ENCODE results near the gene TAB2.

TAB2 gene

GRCh38 chr6:149306967-149307366, 10.5 kb upstream of the TAB2 start:
- Histone ChIP-seq H3K4me1 (ENCODE audit: control insufficient read depth, insufficient read depth, low read length) (no peaks in the 10 kb centered on the region), H3K4me3 (ENCODE audit: low read depth, low read length) (no peak overlapping the region), H3K9me3 (ENCODE audit: control insufficient read depth, insufficient read depth, low read depth, low read length) (no peaks in the 10 kb centered on the region), H3K36me3 (ENCODE audit: control insufficient read depth in 2 of 2, insufficient read depth in 1 of 2, low read length in 2 of 2) (no peaks in the 10 kb centered on the region), H3K27ac (ENCODE audit: extremely low read depth, low read depth, low read length) (no peak overlapping the region)
- ChIA-PET CTCF (no interaction called here), POLR2A (no interaction called here)
- TF ChIP-seq ZNF621 (tag by site-specific recombination; IDR thresholded peaks at IDR 0.05) (no peak), YY1 (tag by site-specific recombination; IDR thresholded peaks at IDR 0.05) (no peak), ZNF548 (tag by site-specific recombination; IDR thresholded peaks at IDR 0.05) (no peak), ZNF558 (tag by site-specific recombination; IDR thresholded peaks at IDR 0.05) (no peak), ZNF350 (tag by site-specific recombination; IDR thresholded peaks at IDR 0.05) (no peak), ZNF366 (tag by site-specific recombination; conservative IDR thresholded peaks at IDR 0.05) (no peak), ZNF510 (tag by site-specific recombination; IDR thresholded peaks at IDR 0.05; ENCODE audit: insufficient replicate concordance) (no peak), ZNF223 (tag by site-specific recombination; IDR thresholded peaks at IDR 0.05) (no peak), REST (tag by site-specific recombination; IDR thresholded peaks at IDR 0.05) (no peak), RBAK (tag by site-specific recombination; IDR thresholded peaks at IDR 0.05) (no peak), KLF9 (tag by site-specific recombination; IDR thresholded peaks at IDR 0.05; ENCODE audit: low read depth) (no peak), ZNF404 (tag by site-specific recombination; IDR thresholded peaks at IDR 0.05) (no peak), ZNF549 (tag by site-specific recombination; IDR thresholded peaks at IDR 0.05) (no peak)
- TF ChIP-seq, protein P1, sequence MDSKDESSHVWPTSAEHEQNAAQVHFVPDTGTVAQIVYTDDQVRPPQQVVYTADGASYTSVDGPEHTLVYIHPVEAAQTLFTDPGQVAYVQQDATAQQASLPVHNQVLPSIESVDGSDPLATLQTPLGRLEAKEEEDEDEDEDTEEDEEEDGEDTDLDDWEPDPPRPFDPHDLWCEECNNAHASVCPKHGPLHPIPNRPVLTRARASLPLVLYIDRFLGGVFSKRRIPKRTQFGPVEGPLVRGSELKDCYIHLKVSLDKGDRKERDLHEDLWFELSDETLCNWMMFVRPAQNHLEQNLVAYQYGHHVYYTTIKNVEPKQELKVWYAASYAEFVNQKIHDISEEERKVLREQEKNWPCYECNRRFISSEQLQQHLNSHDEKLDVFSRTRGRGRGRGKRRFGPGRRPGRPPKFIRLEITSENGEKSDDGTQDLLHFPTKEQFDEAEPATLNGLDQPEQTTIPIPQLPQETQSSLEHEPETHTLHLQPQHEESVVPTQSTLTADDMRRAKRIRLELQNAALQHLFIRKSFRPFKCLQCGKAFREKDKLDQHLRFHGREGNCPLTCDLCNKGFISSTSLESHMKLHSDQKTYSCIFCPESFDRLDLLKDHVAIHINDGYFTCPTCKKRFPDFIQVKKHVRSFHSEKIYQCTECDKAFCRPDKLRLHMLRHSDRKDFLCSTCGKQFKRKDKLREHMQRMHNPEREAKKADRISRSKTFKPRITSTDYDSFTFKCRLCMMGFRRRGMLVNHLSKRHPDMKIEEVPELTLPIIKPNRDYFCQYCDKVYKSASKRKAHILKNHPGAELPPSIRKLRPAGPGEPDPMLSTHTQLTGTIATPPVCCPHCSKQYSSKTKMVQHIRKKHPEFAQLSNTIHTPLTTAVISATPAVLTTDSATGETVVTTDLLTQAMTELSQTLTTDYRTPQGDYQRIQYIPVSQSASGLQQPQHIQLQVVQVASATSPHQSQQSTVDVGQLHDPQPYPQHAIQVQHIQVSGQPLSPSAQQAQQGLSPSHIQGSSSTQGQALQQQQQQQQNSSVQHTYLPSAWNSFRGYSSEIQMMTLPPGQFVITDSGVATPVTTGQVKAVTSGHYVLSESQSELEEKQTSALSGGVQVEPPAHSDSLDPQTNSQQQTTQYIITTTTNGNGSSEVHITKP (tag by site-specific recombination; IDR thresholded peaks at IDR 0.05), result no peak
- TF ChIP-seq, protein P2, sequence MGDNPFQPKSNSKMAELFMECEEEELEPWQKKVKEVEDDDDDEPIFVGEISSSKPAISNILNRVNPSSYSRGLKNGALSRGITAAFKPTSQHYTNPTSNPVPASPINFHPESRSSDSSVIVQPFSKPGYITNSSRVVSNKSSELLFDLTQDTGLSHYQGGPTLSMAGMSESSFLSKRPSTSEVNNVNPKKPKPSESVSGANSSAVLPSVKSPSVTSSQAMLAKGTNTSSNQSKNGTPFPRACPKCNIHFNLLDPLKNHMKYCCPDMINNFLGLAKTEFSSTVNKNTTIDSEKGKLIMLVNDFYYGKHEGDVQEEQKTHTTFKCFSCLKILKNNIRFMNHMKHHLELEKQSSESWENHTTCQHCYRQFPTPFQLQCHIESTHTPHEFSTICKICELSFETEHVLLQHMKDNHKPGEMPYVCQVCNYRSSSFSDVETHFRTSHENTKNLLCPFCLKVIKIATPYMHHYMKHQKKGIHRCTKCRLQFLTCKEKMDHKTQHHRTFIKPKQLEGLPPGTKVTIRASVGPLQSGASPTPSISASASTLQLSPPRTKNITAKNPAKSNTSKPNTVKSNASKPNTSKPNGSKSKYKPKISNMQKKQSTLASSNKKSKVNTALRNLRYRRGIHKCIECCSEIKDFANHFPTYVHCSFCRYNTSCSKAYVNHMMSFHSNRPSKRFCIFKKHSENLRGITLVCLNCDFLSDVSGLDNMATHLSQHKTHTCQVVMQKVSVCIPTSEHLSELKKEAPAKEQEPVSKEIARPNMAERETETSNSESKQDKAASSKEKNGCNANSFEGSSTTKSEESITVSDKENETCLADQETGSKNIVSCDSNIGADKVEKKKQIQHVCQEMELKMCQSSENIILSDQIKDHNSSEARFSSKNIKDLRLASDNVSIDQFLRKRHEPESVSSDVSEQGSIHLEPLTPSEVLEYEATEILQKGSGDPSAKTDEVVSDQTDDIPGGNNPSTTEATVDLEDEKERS (tag by site-specific recombination; IDR thresholded peaks at IDR 0.05), result no peak

DNA sequence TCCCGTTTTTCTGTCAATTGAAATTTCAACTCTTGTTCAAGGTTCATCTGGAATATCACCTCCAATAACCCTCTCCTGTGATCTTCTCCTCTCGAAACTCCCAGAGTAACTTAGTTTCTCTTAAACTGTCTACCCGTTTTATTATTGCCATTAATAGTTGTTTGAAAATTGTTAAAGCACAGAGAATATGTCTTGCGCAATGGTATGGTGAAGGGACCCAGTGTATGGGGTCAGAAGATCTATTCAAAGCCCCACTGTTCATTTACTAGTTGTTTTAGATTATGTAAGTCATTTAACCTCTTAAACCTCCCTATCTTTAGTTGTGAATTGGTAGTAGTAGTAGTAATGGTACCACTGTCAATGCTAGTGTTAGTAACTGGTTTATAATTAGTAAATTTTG, 6.2 kb upstream of the TAB2 start:
- H3K4me3 ChIP-seq (ENCODE audit: low read depth, low read length), result no peak overlapping the region
- CTCF ChIA-PET, result no interaction called here
- POLR2A ChIA-PET, result no interaction called here
- H3K9me3 ChIP-seq (ENCODE audit: control insufficient read depth, insufficient read depth, low read depth, low read length), result no peaks in the 10 kb centered on the region
- no peaks in the 10 kb centered on the region for H3K4me1 ChIP-seq (ENCODE audit: control insufficient read depth, insufficient read depth, low read length)
- H3K36me3 ChIP-seq (ENCODE audit: control insufficient read depth in 2 of 2, insufficient read depth in 1 of 2, low read length in 2 of 2), result no peaks in the 10 kb centered on the region
- no peak overlapping the region for H3K27ac ChIP-seq (ENCODE audit: extremely low read depth, low read depth, low read length)
- TF ChIP-seq, protein P3, sequence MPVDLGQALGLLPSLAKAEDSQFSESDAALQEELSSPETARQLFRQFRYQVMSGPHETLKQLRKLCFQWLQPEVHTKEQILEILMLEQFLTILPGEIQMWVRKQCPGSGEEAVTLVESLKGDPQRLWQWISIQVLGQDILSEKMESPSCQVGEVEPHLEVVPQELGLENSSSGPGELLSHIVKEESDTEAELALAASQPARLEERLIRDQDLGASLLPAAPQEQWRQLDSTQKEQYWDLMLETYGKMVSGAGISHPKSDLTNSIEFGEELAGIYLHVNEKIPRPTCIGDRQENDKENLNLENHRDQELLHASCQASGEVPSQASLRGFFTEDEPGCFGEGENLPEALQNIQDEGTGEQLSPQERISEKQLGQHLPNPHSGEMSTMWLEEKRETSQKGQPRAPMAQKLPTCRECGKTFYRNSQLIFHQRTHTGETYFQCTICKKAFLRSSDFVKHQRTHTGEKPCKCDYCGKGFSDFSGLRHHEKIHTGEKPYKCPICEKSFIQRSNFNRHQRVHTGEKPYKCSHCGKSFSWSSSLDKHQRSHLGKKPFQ (tag by site-specific recombination; IDR thresholded peaks at IDR 0.05), result no peak
- TF ChIP-seq GFI1B (tag by site-specific recombination; IDR thresholded peaks at IDR 0.05) (no peak), FEZF1 (tag by site-specific recombination; IDR thresholded peaks at IDR 0.05) (no peak), ZNF664 (tag by site-specific recombination; IDR thresholded peaks at IDR 0.05) (no peak), ZFHX2 (tag by site-specific recombination; conservative IDR thresholded peaks at IDR 0.05) (no peak), ZNF626 (tag by site-specific recombination; IDR thresholded peaks at IDR 0.05) (no peak)
- TF ChIP-seq, protein P4, sequence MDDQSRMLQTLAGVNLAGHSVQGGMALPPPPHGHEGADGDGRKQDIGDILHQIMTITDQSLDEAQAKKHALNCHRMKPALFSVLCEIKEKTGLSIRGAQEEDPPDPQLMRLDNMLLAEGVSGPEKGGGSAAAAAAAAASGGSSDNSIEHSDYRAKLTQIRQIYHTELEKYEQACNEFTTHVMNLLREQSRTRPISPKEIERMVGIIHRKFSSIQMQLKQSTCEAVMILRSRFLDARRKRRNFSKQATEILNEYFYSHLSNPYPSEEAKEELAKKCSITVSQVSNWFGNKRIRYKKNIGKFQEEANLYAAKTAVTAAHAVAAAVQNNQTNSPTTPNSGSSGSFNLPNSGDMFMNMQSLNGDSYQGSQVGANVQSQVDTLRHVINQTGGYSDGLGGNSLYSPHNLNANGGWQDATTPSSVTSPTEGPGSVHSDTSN (CRISPR knock-in tag; IDR thresholded peaks at IDR 0.05), result no peak
